Activated naive CD4-positive, alpha-beta T cell treated with anti-CD3 and anti-CD28 coated beads, Interleukin-2, amount 50 U/mL, for 72 hours (primary cell): ENCODE results near the gene JPT2. TPM values are rescaled to one million over a fixed set of nuclear protein-coding genes. Genes with fewer than 3 reads are reported as not detected.

Experiments
- ATAC-seq, 2 donors: fragments of 150-1000 bp; cut with Tn5 transposase; 2 replicates each; pipeline ENCODE4 v1.10.0; 2021; ENCODE audit warnings: mild to moderate bottlenecking in 2 of 2, moderate library complexity in 2 of 2
- DNase-seq, 2 donors: peaks; one replicate each; pipeline ENCODE4 v3.0.0; 2021 to 2022; ENCODE audit warnings: low spot score in 2 of 2
- H3K27ac Mint-ChIP-seq, 2 donors: one replicate each; pipeline ENCODE4 v1.8.0; 2022; ENCODE audit warnings: mild to moderate bottlenecking in 2 of 2, mixed read lengths in 2 of 2
- H3K36me3 Mint-ChIP-seq, 2 donors: one replicate each; pipeline ENCODE4 v1.8.0; 2022; ENCODE audit warnings: mixed read lengths in 2 of 2
- H3K9me3 Mint-ChIP-seq, 2 donors: one replicate each; pipeline ENCODE4 v1.8.0; 2022; ENCODE audit warnings: mixed read lengths in 2 of 2
- total RNA-seq, 2 donors: library from RNA; stranded (reverse); gene quantifications; one replicate each; pipeline ENCODE4 v1.2.3, GENCODE V29; 2022

JPT2 gene
- total RNA-seq, 2 donors from 2014 or later, result 66.5 to 74.8 TPM

DNA sequence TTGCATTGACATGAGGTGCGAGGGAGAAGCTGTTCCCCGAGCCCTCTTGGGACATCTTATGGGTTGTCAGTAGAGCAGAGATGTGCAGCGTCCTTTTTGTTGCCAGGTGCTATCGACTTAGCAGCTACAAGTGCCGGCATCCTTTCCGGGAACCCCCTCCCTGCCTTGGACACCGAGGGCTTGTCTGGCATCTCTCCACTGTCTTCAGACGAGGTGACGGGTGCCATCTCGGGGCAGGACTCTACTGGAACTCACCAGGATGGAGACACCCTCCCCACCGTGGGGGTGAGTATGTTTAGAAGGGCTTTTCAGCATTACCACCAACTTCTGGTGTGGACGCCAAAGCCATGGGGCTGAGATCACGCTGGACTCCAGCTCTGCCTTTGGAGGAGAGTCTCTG lies 11.8 kb upstream of the JPT2 start:
- no peaks in the 10 kb centered on the region for H3K36me3 Mint-ChIP-seq
- H3K9me3 Mint-ChIP-seq, result no peaks in the 10 kb centered on the region
- ATAC-seq, result no peak
- no peak overlapping the region for H3K27ac Mint-ChIP-seq
- no peak for DNase-seq

DNA sequence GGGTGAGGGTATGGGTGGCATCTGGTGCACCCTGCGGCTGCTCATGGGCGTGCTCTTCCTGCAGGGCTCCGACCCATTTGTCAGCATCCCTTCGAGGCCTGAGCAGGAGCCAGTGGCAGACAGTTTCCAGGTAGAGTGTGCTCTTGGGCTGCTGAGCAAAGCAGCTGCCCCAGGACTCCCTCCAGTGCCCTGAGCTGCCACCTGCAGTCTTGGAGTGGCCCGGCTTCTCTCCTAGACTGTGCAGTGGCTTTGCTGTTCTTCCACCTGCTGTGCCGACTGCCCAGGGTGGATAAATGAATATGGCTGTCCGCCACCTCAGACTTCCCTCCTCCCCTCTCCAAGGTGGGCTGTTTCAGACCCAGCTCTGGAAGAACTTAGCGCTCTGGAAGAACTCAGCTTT lies 10.8 kb upstream of the JPT2 start:
- Mint-ChIP-seq H3K9me3 (no peaks in the 10 kb centered on the region), H3K36me3 (peaks cover 0 to 5% of the 10 kb centered on the region in 2 donors), H3K27ac (peak overlapping the region in 1 of 2 donors; percentile 74)
- ATAC-seq (peak in 1 of 2 donors; percentile 26), DNase-seq (no peak)

DNA sequence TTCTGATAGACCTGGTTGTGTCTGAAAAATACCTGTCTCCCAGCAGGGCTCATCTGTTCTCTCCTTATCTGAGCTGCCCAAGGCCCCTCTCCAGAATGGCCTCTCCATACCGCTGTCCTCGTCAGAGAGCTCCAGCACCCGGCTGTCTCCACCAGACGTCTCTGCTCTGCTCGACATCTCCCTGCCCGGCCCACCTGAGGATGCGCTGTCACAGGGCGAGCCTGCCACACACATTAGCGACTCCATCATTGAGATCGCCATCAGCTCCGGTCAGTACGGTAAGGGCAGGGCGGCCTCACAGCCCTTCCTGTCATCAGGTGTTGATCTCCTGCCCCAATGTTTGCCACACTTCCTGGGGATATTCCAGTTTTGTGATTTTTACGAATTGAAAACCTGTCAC lies 10.2 kb upstream of the JPT2 start:
- Mint-ChIP-seq H3K36me3 (peaks cover 3 to 5% of the 10 kb centered on the region in 2 donors), H3K27ac (peak overlapping the region in 1 of 2 donors; percentile 74), H3K9me3 (no peaks in the 10 kb centered on the region)
- ATAC-seq (no peak), DNase-seq (no peak)

DNA sequence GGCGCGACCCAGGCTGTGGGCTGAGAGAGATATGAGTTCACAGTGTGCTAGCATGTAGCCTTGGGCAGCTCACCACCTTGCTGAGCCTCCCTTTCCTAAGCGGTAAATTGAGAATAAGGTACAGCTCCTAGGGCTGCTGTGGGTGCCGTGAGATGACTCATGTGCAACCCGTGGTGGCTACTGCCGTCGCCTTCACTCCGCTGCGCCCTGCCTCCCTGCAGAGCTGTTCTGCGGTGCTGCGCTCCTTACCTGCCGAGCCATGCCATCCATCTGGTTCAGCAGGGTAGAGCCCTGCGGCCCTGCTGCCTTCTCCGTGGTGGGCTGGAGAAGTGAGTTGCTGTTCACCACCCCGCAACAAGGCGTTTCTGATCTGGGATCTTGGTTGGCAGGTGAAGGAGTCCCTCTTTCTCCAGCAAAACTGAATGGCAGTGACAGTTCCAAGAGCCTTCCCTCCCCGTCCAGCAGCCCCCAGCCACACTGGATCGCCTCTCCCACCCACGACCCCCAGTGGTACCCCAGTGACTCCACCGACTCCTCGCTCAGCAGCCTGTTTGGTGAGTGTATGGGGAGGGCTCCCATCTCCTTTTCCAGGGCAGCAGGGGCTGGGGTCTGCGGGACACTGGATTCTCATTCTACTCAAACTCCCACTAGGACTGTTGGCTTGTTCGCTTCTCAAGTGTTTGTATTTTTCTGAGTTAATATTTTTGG lies 9.3 kb upstream of the JPT2 start:
- Mint-ChIP-seq H3K9me3 (no peaks in the 10 kb centered on the region), H3K36me3 (peaks cover 5 to 6% of the 10 kb centered on the region in 2 donors), H3K27ac (no peak overlapping the region)
- DNase-seq (no peak), ATAC-seq (no peak)

DNA sequence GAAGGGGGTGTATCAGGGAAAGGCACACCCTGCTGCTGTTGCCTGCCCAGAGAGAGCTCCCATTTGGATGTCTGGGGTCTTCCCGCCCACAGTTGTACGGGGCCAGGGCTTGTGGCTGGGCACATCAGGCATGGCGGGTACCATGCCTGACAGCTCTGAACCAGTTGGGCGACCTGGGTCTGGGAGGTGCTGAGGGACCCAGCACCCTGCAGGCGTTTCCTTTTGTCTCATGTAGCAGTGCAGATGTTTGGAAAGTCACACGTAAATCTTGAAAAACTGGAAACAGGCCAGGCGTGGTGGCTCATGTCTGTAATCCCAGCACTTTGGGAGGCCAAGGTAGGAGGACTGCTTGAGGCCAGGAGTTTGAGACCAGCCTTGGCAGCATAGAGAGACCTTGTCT lies 8.4 kb upstream of the JPT2 start:
- DNase-seq (no peak), ATAC-seq (no peak)
- no peaks in the 10 kb centered on the region for H3K9me3 Mint-ChIP-seq
- no peak overlapping the region for H3K27ac Mint-ChIP-seq
- H3K36me3 Mint-ChIP-seq, result peaks cover 5 to 6% of the 10 kb centered on the region in 2 donors

DNA sequence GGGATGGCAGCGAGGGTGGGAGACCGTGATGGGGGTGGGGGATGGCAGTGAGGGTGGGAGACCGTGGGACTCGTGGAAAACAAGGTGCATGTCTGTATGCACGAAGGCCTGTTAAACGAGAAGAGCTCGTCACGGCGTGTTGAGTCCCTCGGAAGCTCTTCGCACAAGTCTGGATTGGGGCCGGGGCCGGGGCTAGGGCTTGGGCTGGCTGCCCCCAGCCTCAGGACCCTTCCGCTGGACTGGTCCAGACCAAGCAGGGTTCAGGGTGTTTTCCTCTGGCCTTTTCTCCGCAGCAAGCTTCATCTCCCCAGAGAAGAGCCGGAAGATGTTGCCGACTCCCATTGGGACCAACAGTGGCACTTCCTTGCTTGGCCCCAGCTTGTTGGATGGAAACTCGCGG lies 7.7 kb upstream of the JPT2 start:
- Mint-ChIP-seq H3K27ac (peak overlapping the region in 1 of 2 donors; percentile 25), H3K36me3 (peaks cover 5 to 6% of the 10 kb centered on the region in 2 donors), H3K9me3 (no peaks in the 10 kb centered on the region)
- DNase-seq (no peak), ATAC-seq (no peak)

DNA sequence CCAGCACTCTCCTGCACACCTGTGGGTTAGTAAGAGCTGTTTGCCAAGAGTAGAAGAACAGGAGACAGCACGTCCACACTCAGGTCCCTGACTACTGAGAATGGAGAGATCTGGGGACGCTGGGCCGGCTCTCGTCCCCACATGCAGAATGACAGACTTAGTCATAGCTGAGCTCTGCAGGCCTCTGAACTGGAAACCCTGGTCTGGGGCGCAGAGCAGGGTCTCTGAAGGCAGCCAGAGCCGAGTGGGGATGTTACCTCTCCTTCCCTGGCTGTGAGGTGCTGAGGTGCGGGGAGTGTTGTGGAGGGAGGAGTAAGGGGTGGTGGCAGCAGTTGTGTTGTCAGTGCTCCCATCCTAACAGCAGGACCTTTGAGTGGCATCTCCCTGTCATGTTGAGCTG lies 7.2 kb upstream of the JPT2 start:
- Mint-ChIP-seq H3K36me3 (peaks cover 5 to 6% of the 10 kb centered on the region in 2 donors), H3K9me3 (no peaks in the 10 kb centered on the region), H3K27ac (peak overlapping the region in 1 of 2 donors; percentile 25)
- no peak for DNase-seq
- no peak for ATAC-seq

DNA sequence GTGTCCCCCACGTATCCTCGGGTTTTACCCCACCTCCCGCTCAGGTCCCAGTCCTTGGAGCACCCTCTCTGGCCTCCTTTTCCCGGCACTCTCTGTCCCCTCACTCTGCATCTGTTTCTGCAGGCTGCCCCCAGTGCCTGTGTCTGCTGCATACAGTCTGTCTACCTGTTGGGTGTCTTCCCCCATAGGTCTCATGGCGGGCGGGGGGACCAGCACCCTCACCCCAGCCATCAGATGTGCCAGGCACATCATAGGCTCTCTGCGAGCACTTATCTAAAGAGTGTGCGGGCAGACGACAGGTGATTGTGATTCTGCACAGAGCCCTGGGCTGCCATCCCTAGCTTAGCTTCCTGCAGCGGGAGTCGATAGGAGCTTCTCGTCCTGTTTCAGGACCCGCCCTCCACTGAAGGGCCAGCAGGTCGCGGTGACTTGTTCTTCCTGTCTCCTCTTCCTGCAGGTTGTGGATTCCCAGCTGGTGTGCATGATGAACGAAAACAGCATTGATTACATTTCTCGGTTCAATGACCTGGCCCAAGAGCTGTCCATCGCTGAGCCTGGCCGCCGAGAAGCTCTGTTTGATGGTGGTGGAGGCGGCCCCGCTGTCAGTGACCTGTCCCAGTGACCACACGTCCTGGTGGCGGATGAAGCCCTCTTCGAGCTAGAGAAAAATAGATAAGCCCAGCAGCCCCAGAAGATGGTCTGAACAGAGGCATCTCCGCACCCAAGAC lies 4.5 kb upstream of the JPT2 start:
- ATAC-seq (no peak), DNase-seq (no peak)
- H3K9me3 Mint-ChIP-seq, result no peaks in the 10 kb centered on the region
- H3K27ac Mint-ChIP-seq, result no peak overlapping the region
- H3K36me3 Mint-ChIP-seq, result peaks cover 5 to 8% of the 10 kb centered on the region in 2 donors

DNA sequence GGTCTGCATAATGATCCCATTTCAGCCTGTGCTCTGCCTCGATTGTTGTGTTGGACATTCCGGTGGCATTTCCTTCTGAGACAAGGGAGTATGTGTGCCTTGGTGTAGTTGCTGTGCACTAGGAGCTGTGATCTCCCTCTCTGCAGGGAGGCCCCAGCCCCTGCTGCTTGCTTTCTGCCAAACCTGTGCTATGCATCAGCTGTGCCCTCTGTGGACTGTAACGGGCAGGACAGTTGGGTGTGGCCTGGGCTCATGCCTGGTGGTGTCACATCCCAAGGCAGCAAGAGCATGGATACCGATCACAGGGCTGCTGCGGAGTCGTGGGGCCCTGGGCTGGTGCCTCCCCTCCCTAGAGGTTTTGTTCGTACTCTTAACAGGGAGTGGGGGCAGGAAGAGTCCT lies 3.8 kb upstream of the JPT2 start:
- no peak for DNase-seq
- ATAC-seq, result no peak
- H3K9me3 Mint-ChIP-seq, result no peaks in the 10 kb centered on the region
- H3K36me3 Mint-ChIP-seq, result peaks cover 11 to 13% of the 10 kb centered on the region in 2 donors
- no peak overlapping the region for H3K27ac Mint-ChIP-seq

DNA sequence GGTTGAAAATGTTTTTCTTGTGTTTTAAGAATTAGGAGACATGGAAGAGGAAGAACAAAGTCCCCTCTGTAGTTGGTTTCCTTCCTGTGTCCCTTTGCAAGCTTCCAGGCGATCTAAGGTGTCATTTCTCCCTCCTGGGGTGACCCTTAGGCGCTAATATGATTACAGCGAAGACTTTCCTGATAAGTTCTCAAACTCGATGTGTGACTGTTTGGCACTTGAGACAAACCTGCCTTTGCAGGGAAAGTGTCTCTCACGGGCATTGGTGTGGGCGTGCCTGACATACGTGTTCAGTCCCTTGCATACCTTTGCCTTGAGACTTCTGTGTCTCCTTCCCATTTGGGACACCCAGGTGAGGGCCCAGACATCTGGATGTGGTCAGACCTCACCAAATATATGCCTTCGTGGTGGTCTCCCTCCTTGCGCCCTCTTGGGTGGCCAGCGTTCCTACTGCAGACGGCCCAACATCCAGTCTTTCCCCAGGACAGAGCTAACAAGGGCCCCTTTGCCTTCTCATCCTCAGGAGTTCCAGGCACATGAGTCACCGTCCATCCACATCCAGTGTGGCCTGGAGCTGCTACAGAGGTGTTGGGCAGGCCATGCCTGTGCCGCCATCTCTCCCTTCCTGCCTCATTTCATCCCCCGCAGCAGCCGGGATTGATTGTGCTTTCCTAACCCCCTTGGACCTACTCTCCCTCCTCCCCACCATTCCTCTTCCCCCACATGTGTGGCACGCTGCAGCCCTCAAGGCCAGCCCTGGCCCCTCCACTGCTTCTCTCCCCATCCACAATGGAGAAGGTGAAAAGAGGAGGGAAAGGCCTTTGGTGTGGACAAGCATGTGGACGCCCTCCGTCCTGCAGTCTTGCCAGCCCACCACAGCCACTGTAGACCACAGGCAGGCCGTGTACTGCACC lies 3.1 kb upstream of the JPT2 start:
- no peak for ATAC-seq

DNA sequence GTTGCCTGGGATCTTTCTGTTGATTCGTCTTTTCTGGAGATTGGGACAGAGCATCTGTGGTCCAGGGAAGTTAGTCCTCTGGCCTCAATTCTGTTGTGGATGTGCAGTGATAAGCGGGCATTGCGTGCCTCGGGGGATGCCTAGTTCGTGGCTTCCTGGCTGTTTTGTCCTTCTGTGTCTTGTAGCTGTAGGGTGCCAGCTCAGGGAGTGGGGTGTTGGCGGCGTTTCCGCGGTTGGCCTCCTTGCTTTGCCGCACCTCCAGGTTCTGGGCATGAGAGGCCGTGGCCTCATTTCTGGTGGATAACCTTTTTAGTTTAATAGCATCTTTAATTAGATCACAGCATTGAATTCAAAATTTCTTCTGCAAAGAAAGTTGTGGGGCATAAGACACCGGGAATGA lies 1.4 kb upstream of the JPT2 start:
- Mint-ChIP-seq H3K27ac (peak overlapping the region in 1 of 2 donors; percentile 25), H3K36me3 (peaks cover 11 to 13% of the 10 kb centered on the region in 2 donors), H3K9me3 (no peaks in the 10 kb centered on the region)
- ATAC-seq (no peak), DNase-seq (no peak)

More for the DNA sequence above, 3.1 kb upstream of the JPT2 start:
- H3K36me3 Mint-ChIP-seq, result peaks cover 11 to 13% of the 10 kb centered on the region in 2 donors
- DNase-seq, result no peak
- no peak overlapping the region for H3K27ac Mint-ChIP-seq
- no peaks in the 10 kb centered on the region for H3K9me3 Mint-ChIP-seq

DNA sequence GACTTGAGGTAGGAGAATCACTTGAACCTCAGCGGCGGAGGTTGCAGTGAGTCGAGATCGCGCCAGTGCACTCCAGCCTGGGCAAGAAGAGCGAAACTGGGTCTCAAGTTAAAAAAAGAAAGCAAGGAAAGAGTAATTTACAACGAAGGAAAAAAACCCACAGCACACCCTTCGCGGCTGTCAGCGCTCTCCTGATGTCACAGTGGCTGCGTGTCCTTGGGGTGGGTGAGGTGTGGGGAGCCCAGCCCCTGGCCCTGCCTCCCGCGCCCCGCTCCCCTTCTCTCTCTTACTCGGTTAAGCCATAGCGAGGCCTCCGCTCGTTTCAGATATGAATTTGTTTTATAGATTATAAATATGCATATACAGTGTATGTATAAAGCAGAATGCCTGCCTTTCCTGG lies 740 bp upstream of the JPT2 start:
- Mint-ChIP-seq H3K9me3 (no peaks in the 10 kb centered on the region), H3K36me3 (peaks cover 7 to 13% of the 10 kb centered on the region in 2 donors), H3K27ac (peak overlapping the region in 1 of 2 donors; percentile 25)
- DNase-seq (no peak), ATAC-seq (no peak)

DNA sequence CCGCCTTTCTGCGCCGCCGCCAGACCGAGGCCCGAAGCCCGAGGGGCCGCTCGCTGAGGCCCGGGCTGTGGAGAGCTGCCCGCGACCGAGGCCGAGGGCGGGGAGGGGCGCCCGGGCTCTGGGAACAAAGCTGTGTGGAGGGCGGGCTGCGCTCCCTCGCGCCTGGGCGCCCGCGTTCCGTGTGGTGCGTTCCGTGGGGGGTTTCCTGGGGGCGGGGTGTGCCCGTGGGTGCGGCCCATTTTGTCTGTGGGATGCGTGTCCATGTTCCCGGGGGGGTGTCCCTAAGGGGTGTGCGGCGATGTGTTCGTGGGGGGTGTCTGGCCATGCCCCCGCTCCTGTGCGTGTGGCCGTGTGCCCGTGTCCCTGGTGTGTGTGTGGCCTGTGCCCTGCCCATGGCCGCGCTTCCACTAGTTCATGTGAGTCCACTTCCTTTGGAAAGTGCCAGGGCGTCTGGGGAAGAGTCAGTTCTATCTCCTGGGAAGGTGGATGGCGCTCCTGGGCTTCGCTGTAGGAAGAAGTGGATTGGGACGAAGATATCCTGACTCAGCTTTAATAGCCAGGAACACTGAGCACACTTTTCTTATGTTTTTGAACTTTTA lies 520 bp downstream of the JPT2 start:
- Mint-ChIP-seq H3K27ac (peak overlapping the region; percentile 84 to 89), H3K36me3 (peaks cover 7 to 10% of the 10 kb centered on the region in 2 donors), H3K9me3 (no peaks in the 10 kb centered on the region)
- peak in 1 of 2 donors; percentile 13 for ATAC-seq
- DNase-seq, result peak; percentile 30 to 62

DNA sequence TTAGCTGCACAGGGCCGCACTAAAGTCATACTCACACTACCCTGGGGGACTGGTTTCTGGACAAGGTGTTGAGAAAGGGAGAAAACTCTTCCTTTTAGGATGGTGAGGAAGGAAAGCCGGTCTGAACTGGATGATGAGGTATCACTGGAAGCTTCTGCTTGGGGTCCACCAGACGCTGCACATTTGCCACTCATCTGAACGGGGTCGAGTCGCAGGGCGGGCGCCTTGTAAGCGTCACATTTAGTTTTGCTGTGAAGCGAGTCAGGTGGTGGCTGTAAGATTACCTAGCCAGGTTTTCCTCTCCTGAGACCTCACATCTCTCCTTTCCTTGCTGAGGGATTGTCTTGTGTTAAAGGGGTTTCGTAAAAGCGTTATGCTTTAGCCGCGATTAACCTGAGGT lies 2.3 kb downstream of the JPT2 start:
- ATAC-seq (no peak), DNase-seq (no peak)
- Mint-ChIP-seq H3K27ac (no peak overlapping the region), H3K9me3 (no peaks in the 10 kb centered on the region), H3K36me3 (peaks cover 7 to 14% of the 10 kb centered on the region in 2 donors)

DNA sequence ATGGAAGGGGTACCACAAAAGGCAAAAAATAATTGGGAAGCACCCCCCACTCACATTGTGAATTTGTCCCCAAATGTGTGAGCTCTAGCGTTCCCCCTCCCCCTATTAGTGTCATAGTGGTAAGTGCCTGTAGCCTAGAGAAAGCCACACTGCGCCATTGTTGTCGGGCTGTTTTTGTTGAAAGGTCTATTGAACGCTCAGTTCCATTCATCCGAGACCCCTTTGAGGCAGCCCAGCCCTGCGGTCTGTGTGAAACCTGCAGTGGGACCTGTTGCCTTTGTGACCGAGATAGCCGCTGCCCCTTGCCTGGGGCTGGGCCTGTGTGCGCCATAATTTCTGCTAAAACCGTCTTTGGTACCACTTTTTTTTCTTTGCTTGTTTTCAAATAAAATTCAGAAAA lies 3.0 kb downstream of the JPT2 start:
- no peak for ATAC-seq
- H3K27ac Mint-ChIP-seq, result no peak overlapping the region

DNA sequence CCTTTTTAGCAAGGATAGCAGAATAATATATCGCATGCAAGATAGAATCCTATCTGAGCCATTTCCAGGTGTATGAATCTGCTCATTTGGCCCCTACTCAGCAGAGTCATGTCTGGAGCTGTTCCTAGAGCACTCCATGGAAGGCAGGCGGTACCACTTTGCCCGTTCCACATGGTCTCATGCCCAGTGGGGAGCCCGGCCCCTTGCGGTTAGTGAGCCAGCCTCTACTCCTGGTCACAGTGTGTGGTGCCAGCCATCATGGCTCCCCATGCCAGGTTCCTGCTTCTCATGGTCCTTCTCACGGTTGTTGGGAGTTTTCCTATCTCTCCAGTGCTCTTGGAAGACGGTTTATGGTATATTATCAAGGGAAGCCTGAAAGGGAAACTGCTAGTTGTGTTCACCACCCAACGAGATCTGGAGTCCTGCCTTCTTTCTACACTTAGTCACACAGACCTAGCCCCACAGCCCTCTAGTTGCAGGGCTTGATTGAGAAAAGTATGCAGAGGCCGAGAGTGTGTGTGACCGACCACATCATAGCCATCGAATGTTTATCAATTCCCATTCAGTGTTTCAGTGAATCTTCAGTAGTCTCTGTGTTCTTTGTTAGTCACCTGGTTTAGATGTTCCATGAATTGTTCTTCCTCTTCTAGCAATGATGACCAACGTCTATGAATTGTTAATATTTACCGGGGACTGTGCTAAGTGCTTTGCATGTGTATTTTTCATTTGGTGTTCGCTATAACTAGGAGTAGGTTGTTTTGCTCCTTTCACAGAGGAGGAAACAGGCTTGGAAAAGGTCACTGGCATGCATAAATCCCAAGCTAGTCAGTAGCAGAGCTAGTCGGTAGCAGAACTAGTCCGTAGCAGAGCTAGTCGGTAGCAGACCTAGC lies 9.6 kb downstream of the JPT2 start:
- Mint-ChIP-seq H3K36me3 (peaks cover 3 to 7% of the 10 kb centered on the region in 2 donors), H3K27ac (peak overlapping the region in 1 of 2 donors; percentile 25), H3K9me3 (no peaks in the 10 kb centered on the region)
- ATAC-seq (no peak), DNase-seq (no peak)

More for the DNA sequence above, 3.0 kb downstream of the JPT2 start:
- peaks cover 7 to 14% of the 10 kb centered on the region in 2 donors for H3K36me3 Mint-ChIP-seq
- no peak for DNase-seq
- no peaks in the 10 kb centered on the region for H3K9me3 Mint-ChIP-seq
